Tibial artery (tissue), 4 donors: ENCODE data around the gene IDI1.
A peak's percentile ranks its signal among the peaks of the same experiment; 100 is the strongest.

Experiments
- DNase-seq, 2 donors: peaks; one replicate each; pipeline ENCODE4 v3.0.0-alpha.2; 2019
- H3K27ac ChIP-seq, 2 donors: fragments of 200-600 bp; sonication (generic) in 1 of 2; 1 replicate in 1 of 2; 2 replicates in 1 of 2; pipeline ENCODE4 v1.5.1; 2018 to 2019; ENCODE audit warnings: mild to moderate bottlenecking in 1 of 2
- H3K27me3 ChIP-seq, 2 donors: fragments of 200-600 bp; sonication (generic) in 1 of 2; one replicate each; pipeline versions ENCODE4 v1.5.1 to v1.6.0; 2016 to 2019
- H3K36me3 ChIP-seq, 3 donors: fragments of 200-600 bp; sonication (generic) in 2 of 3; one replicate each; pipeline ENCODE4 v1.5.1; 2016 to 2019; ENCODE audit warnings: mild to moderate bottlenecking in 2 of 3
- H3K4me1 ChIP-seq, 4 donors: fragments of 200-600 bp; sonication (generic) in 2 of 4; 1 replicate in 3 of 4; 2 replicates in 1 of 4; pipeline ENCODE4 v1.5.1; 2016 to 2019
- H3K4me3 ChIP-seq, 2 donors: fragments of 200-600 bp; sonication (generic) in 1 of 2; 1 replicate in 1 of 2; 2 replicates in 1 of 2; pipeline ENCODE4 v1.5.1; 2018 to 2019; ENCODE audit warnings: mild to moderate bottlenecking in 2 of 2
- H3K9me3 ChIP-seq, 3 donors: fragments of 200-600 bp; sonication (generic) in 1 of 3; one replicate each; pipeline ENCODE4 v1.5.1; 2016 to 2019
- CTCF ChIP-seq, 2 experiments: fragments of 200-600 bp in 1 of 2; fragments of 450-650 bp in 1 of 2; IDR thresholded peaks; one replicate each; pipeline ENCODE4 v1.5.1; 2017 to 2019; ENCODE audit warnings: antibody characterized with exemption in 2 of 2, mild to moderate bottlenecking in 1 of 2, moderate library complexity in 1 of 2
- intact Hi-C: fragments of 100-400 bp; cut with DNase I; formaldehyde crosslinking; loops from one replicate; pipeline ENCODE4 v1.15.0; 2023; ENCODE audit warnings: low total_unique reads

Gene IDI1

GRCh38 chr10:1048732-1049424 lies at the start of gene IDI1:
IDI1 (minus strand) TSS chr10:1049119; CDS start chr10:1049003, 116 bp downstream.
- H3K4me1 ChIP-seq: peaks cover 0 to 37% (median 15%) of the 10 kb centered on the region in 4 donors
- intact Hi-C loops: no loop called here
- TF ChIP-seq CTCF (IDR thresholded peaks at IDR 0.05): no peak
- H3K9me3 ChIP-seq: no peaks in the 10 kb centered on the region
- peak within 1 kb of the TSS; percentile 99 for H3K27ac ChIP-seq
- peaks cover 0 to 19% (median 17%) of the 10 kb centered on the region in 3 donors for H3K36me3 ChIP-seq
- H3K27me3 ChIP-seq: no peaks in the 10 kb centered on the region
- H3K4me3 ChIP-seq: peak within 1 kb of the TSS; percentile 89 to 97
- DNase-seq: peak; percentile 97 to 98

GRCh38 chr10:1097436-1097835 lies 48.5 kb upstream of the IDI1 start:
- no peak overlapping the region for H3K4me3 ChIP-seq
- H3K9me3 ChIP-seq: no peaks in the 10 kb centered on the region
- no peak for TF ChIP-seq CTCF (IDR thresholded peaks at IDR 0.05)
- peaks cover 44 to 88% (median 67%) of the 10 kb centered on the region in 3 donors for H3K36me3 ChIP-seq
- H3K4me1 ChIP-seq: no peaks in the 10 kb centered on the region
- no peaks in the 10 kb centered on the region for H3K27me3 ChIP-seq
- intact Hi-C loops: no loop called here
- no peak for DNase-seq
- H3K27ac ChIP-seq: no peak overlapping the region

- H3K4me3 ChIP-seq: no peak overlapping the region
- H3K27ac ChIP-seq: no peak overlapping the region
- no peaks in the 10 kb centered on the region for H3K27me3 ChIP-seq
- TF ChIP-seq CTCF (IDR thresholded peaks at IDR 0.05): no peak
- H3K4me1 ChIP-seq: no peaks in the 10 kb centered on the region
- H3K9me3 ChIP-seq: no peaks in the 10 kb centered on the region
- no peak for DNase-seq
- intact Hi-C loops: no loop called here
- peaks cover 38 to 85% (median 60%) of the 10 kb centered on the region in 3 donors for H3K36me3 ChIP-seq
Measured at GRCh38 chr10:1096287-1096889, 47.5 kb upstream of the IDI1 start.

- intact Hi-C loops: no loop called here
- no peak for DNase-seq
- no peaks in the 10 kb centered on the region for H3K4me1 ChIP-seq
- no peak for TF ChIP-seq CTCF (IDR thresholded peaks at IDR 0.05)
- no peak overlapping the region for H3K4me3 ChIP-seq
- no peaks in the 10 kb centered on the region for H3K27me3 ChIP-seq
- H3K36me3 ChIP-seq: peaks cover 37 to 85% (median 60%) of the 10 kb centered on the region in 3 donors
- H3K9me3 ChIP-seq: no peaks in the 10 kb centered on the region
- no peak overlapping the region for H3K27ac ChIP-seq
Measured at GRCh38 chr10:1095498-1095897, 46.6 kb upstream of the IDI1 start.

- DNase-seq: no peak
Measured at GRCh38 chr10:1094112-1095057, 45.5 kb upstream of the IDI1 start.

More at GRCh38 chr10:1094112-1095057, 45.5 kb upstream of the IDI1 start:
- Histone ChIP-seq H3K36me3 (peaks cover 47 to 86% (median 66%) of the 10 kb centered on the region in 3 donors), H3K27ac (no peak overlapping the region), H3K27me3 (no peaks in the 10 kb centered on the region), H3K4me3 (no peak overlapping the region), H3K4me1 (no peaks in the 10 kb centered on the region), H3K9me3 (no peaks in the 10 kb centered on the region)
- intact Hi-C loops: no loop called here
- no peak for TF ChIP-seq CTCF (IDR thresholded peaks at IDR 0.05)
